ENCODE measurements around the gene KLHL8. TPM values are rescaled to one million over a fixed set of nuclear protein-coding genes. Genes with fewer than 3 reads are reported as not detected.
A peak's percentile ranks its signal among the peaks of the same experiment; 100 is the strongest.

KLHL8 gene
- total RNA-seq, 1 donor from 2014 or later = 7.6 TPM

DNA sequence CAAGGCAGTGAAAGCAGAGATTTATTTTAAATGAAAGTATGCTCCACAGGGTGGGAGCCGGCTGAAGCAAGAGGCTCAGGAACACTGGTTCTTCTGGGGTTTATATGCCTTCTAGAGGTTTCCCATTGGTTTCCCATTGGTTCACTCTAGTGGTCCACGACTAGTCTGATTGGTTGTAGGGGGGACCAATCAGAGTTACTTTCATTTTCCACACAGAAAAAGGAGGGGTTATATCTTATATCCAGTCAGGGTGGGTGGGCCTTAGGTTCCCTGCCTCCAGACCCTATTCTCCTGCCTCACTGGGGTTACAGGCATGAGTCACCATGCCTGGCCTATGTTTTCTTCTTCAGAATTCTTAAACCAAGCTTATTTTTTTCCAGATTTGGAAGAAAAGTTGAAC is 101.6 kb downstream of the KLHL8 start:
- Histone ChIP-seq H3K27me3 (ENCODE audit: control insufficient read depth, insufficient read depth, low read length) (no peaks in the 10 kb centered on the region), H3K4me3 (ENCODE audit: low read depth, low read length) (no peak overlapping the region), H3K36me3 (ENCODE audit: control insufficient read depth, insufficient read depth, low read length) (peaks cover 4% of the 10 kb centered on the region)
- TF ChIP-seq, protein P1, sequence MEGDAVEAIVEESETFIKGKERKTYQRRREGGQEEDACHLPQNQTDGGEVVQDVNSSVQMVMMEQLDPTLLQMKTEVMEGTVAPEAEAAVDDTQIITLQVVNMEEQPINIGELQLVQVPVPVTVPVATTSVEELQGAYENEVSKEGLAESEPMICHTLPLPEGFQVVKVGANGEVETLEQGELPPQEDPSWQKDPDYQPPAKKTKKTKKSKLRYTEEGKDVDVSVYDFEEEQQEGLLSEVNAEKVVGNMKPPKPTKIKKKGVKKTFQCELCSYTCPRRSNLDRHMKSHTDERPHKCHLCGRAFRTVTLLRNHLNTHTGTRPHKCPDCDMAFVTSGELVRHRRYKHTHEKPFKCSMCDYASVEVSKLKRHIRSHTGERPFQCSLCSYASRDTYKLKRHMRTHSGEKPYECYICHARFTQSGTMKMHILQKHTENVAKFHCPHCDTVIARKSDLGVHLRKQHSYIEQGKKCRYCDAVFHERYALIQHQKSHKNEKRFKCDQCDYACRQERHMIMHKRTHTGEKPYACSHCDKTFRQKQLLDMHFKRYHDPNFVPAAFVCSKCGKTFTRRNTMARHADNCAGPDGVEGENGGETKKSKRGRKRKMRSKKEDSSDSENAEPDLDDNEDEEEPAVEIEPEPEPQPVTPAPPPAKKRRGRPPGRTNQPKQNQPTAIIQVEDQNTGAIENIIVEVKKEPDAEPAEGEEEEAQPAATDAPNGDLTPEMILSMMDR (IDR thresholded peaks at IDR 0.05; ENCODE audit: insufficient read depth, low read length, poor library complexity, severe bottlenecking) = no peak
- no peak for DNase-seq (ENCODE audit: low read depth)

DNA sequence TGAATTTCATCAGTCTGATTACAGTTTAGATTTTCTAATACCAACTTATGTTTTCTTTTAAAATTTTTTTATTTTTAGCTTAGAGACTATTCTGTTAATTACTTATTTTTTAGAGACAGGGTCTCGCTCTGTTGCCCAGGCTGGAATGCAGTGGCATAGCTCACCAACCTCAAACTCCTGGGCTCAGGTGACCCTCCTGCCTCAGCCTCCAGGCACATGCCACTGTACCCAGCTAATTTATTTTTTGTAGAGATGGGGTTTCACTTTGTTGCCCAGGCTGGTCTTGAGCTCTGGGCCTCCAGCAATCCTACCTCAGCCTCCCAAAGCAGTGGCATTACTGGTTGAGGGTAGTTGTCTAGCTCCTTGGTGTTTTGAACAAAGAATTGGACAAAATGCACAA is 102.0 kb downstream of the KLHL8 start:
- Histone ChIP-seq H3K27me3 (ENCODE audit: control insufficient read depth, insufficient read depth, low read length) (no peaks in the 10 kb centered on the region), H3K36me3 (ENCODE audit: control insufficient read depth, insufficient read depth, low read length) (peaks cover 4% of the 10 kb centered on the region), H3K4me3 (ENCODE audit: low read depth, low read length) (no peak overlapping the region)
- TF ChIP-seq, protein P1 (IDR thresholded peaks at IDR 0.05; ENCODE audit: insufficient read depth, low read length, poor library complexity, severe bottlenecking) = no peak
- no peak for DNase-seq (ENCODE audit: low read depth)

DNA sequence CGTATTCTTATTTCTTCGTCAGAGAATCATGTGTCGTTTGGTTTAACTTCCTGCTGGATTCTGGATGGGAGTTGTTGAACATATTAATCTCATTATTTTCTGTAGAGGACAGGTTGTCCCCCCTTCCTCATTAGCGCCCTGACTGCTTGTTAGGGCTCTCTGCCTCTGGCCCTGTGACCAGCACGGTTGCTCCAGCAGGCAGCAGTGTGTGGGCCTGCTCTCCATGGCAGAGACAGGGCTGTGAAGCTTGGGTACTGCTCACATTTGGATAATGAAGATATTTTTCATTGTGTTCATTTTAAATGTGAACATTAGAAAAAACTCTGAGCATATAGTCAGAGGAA is 102.7 kb downstream of the KLHL8 start:
- Histone ChIP-seq H3K4me3 (ENCODE audit: low read depth, low read length) (no peak overlapping the region), H3K27me3 (ENCODE audit: control insufficient read depth, insufficient read depth, low read length) (no peaks in the 10 kb centered on the region), H3K36me3 (ENCODE audit: control insufficient read depth, insufficient read depth, low read length) (peaks cover 4% of the 10 kb centered on the region)
- TF ChIP-seq, protein P1 (IDR thresholded peaks at IDR 0.05; ENCODE audit: insufficient read depth, low read length, poor library complexity, severe bottlenecking) = no peak
- no peak for DNase-seq (ENCODE audit: low read depth)

DNA sequence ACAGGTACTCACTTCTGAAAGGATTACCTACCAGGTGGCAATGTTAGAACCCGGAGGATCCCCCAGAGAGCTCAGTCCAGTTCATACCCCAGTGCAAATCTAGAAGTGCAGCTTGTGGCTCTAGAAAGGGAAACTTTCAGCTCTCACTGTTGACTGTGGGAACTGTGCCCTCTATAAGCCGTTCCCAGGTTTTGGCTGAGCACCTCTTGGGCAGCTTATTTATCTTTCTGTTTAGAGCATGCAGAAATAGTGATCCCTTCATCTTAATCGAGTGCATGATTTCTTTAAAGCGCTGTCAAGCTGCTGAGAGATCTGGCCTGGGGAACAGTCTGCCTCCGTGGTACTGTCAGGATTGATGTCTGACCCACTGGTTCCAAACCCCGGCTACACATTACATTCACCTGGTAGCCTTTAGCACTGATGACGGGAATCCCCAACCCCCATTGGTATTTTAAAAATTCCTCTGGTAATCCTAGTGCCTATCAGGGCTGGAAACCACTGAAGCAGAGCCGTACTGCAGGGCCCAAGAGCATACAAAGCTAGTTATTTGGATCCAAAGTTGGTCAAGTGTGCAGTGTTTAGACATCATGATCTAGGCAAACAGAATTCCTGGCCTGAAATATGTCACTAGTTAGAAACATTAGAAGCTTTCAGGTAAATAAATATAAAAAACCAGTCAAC is 103.2 kb downstream of the KLHL8 start:
- DNase-seq (ENCODE audit: low read depth) = peak; percentile 90
- peaks cover 4% of the 10 kb centered on the region for H3K36me3 ChIP-seq (ENCODE audit: control insufficient read depth, insufficient read depth, low read length)
- TF ChIP-seq, protein P1 (IDR thresholded peaks at IDR 0.05; ENCODE audit: insufficient read depth, low read length, poor library complexity, severe bottlenecking) = no peak
- H3K27me3 ChIP-seq (ENCODE audit: control insufficient read depth, insufficient read depth, low read length) = no peaks in the 10 kb centered on the region
- no peak overlapping the region for H3K4me3 ChIP-seq (ENCODE audit: low read depth, low read length)

DNA sequence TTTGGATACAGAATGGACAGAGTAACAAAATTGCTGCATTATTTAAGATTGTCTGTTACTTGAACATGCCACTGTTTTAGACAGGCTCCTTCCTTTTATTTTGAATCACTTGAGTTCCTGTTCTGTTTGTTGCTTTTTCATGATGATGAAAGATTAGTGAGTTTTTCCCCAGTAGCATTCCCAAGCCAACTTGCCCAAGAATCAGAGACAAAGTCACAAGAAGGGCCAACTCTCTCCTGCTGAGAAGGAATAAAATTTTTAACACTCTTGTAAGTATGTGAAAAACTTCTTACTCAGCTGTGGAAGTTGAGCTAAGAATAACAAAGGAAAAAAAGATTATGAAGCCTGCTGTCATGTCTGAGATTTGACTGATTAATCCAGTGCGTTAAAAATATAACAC is 104.2 kb downstream of the KLHL8 start:
- Histone ChIP-seq H3K4me3 (ENCODE audit: low read depth, low read length) (no peak overlapping the region), H3K27me3 (ENCODE audit: control insufficient read depth, insufficient read depth, low read length) (no peaks in the 10 kb centered on the region), H3K36me3 (ENCODE audit: control insufficient read depth, insufficient read depth, low read length) (peaks cover 6% of the 10 kb centered on the region)
- DNase-seq (ENCODE audit: low read depth) = no peak
- TF ChIP-seq, protein P1 (IDR thresholded peaks at IDR 0.05; ENCODE audit: insufficient read depth, low read length, poor library complexity, severe bottlenecking) = no peak
